ENCODE results near the gene SLC34A3. TPM values are rescaled to one million over a fixed set of nuclear protein-coding genes. Genes with fewer than 3 reads are reported as not detected.

The SLC34A3 gene
- polyA plus RNA-seq (2013, experiment 1 of 4), result not detected
- not detected for polyA plus RNA-seq (2013, experiment 2 of 4)
- not detected for polyA plus RNA-seq (2013, experiment 3 of 4)
- not detected for polyA plus RNA-seq (2013, experiment 4 of 4)

DNA sequence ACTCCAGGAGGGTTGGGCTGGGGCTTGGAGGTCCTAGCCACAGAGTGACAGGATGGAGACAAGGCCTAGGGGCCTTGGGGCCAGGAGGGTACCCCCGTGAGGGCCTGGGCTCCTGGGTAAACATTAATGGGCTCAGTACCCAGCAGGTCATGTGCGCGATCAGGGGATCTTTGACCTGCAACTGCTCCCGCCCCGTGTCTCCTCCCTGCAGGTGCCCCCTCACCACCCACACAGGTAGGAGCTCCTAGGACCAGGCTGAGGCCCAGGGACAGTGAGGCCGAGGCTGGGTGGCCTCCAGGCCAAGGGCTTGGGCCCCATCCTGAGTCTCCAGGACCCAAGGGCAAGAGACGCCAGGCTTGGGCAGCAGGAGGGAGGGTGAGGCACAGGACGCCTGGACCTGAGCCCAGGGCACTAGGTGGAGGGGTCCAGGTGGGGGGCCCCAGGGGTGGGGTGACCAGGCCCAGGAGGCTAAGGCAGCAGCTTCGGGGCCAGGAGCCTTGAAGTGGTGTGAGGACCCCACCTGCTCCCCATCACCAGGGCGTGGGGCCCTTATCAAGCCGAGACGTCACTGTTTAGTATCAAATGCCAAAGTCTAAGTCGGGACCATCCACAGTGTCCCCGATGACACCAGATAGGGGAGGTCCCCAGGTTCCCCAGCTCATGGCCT lies at the start of gene SLC34A3:
SLC34A3 (plus strand) TSS at position 197 of the 667 bp plus-strand sequence. CDS start 802 bp downstream, outside the sequence.
- Histone ChIP-seq H3K27ac (ENCODE audit: insufficient read depth, low read depth, low read length, poor library complexity, severe bottlenecking) (no peak within 1 kb of the TSS), H3K4me1 (ENCODE audit: control insufficient read depth, insufficient read depth, low read length) (no peaks in the 10 kb centered on the region), H3K9me3 (ENCODE audit: control insufficient read depth, low read length) (no peaks in the 10 kb centered on the region), H3K27me3 (ENCODE audit: control insufficient read depth, insufficient read depth, low read length, poor library complexity, severe bottlenecking) (no peaks in the 10 kb centered on the region), H3K36me3 (ENCODE audit: control insufficient read depth, insufficient read depth, low read length) (no peaks in the 10 kb centered on the region), H3K4me3 (ENCODE audit: insufficient read depth, low read depth, low read length) (no peak within 1 kb of the TSS)
- WGBS, 2 experiments, result 86 to 89% methylated on average over 14 of the region's 14 CpGs

DNA sequence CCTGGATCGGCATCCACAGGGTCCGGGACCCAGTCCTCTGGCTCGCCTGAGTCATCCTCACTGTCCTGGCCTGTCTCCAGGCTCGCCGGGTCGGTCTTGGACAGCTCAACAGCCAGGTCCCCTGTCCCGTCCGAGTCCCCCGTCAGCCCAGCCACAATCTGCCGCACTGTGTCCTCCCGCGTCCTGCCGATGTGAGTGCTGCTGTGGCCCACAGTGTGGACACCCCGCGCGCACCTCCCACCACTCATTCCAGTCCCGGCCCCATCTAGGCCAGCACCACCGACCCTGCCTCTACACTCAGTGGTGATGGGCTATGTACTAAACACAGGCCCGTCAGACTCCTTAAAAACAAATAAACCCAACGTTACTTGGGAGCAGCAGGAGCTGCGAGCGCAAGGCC lies 49.0 kb upstream of the SLC34A3 start:
- no peak overlapping the region for H3K27ac ChIP-seq (ENCODE audit: insufficient read depth, low read depth, low read length, poor library complexity, severe bottlenecking)
- peaks cover 8% of the 10 kb centered on the region for H3K36me3 ChIP-seq (ENCODE audit: control insufficient read depth, insufficient read depth, low read length)
- 94 to 96% methylated on average over 22 of the region's 22 CpGs for WGBS, 2 experiments

DNA sequence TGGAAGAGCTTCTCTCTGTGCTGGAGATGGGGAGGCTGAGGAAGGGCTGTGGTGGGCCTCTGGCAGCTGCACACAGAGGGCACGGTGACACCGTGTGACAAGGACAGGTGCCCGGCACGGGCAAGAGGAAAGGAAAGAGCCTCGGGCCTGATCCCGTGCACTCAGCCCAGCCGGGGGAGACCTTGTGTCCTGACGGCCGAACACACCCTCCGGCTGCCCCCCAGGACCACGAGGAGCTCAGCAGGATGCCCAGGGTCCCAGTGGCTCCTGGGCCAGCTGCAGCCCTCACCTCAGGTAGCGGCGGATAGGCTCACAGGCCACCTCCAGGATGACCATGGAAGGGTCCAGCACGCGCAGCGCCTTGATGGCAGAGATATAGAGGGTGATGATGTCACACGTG lies 47.9 kb upstream of the SLC34A3 start:
- Histone ChIP-seq H3K4me3 (ENCODE audit: insufficient read depth, low read depth, low read length) (no peak overlapping the region), H3K9me3 (ENCODE audit: control insufficient read depth, low read length) (no peaks in the 10 kb centered on the region), H3K36me3 (ENCODE audit: control insufficient read depth, insufficient read depth, low read length) (peaks cover 8% of the 10 kb centered on the region), H3K4me1 (ENCODE audit: control insufficient read depth, insufficient read depth, low read length) (peaks cover 5% of the 10 kb centered on the region), H3K27me3 (ENCODE audit: control insufficient read depth, insufficient read depth, low read length, poor library complexity, severe bottlenecking) (no peaks in the 10 kb centered on the region), H3K27ac (ENCODE audit: insufficient read depth, low read depth, low read length, poor library complexity, severe bottlenecking) (no peak overlapping the region)
- WGBS, 2 experiments, result 95% methylated on average over 17 of the region's 17 CpGs

More for the DNA sequence above, 49.0 kb upstream of the SLC34A3 start:
- Histone ChIP-seq H3K4me3 (ENCODE audit: insufficient read depth, low read depth, low read length) (no peak overlapping the region), H3K4me1 (ENCODE audit: control insufficient read depth, insufficient read depth, low read length) (no peaks in the 10 kb centered on the region), H3K27me3 (ENCODE audit: control insufficient read depth, insufficient read depth, low read length, poor library complexity, severe bottlenecking) (no peaks in the 10 kb centered on the region), H3K9me3 (ENCODE audit: control insufficient read depth, low read length) (no peaks in the 10 kb centered on the region)

DNA sequence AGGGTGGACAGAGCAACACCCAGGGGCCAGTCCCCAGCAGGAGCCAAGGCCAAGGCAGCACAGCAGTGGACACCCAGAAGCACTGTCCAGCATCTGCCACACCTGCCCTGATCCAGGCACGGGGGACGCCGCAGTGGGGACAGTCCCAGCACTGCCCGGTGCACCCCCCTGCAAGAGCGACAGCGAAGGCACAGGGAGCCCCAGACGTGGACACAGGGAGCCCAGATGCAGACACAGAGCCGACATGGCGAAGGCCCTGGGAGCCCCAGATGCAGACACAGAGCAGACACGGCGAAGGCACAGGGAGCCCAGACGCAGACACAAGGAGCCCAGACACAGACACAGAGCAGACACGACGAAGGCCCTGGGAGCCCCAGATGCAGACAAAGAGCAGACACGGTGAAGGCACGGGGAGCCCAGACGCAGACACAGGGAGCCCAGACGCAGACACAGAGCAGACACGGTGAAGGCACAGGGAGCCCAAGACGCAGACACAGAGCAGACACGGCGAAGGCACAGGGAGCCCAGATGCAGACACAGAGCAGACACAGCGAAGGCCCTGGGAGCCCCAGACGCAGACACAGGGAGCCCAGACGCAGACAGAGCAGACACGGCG lies 46.6 kb upstream of the SLC34A3 start:
- no peaks in the 10 kb centered on the region for H3K27me3 ChIP-seq (ENCODE audit: control insufficient read depth, insufficient read depth, low read length, poor library complexity, severe bottlenecking)
- H3K4me3 ChIP-seq (ENCODE audit: insufficient read depth, low read depth, low read length), result no peak overlapping the region
- 94% methylated on average over 27 of the region's 27 CpGs for WGBS, 2 experiments
- no peak overlapping the region for H3K27ac ChIP-seq (ENCODE audit: insufficient read depth, low read depth, low read length, poor library complexity, severe bottlenecking)
- H3K36me3 ChIP-seq (ENCODE audit: control insufficient read depth, insufficient read depth, low read length), result peaks cover 8% of the 10 kb centered on the region
- H3K9me3 ChIP-seq (ENCODE audit: control insufficient read depth, low read length), result no peaks in the 10 kb centered on the region
- H3K4me1 ChIP-seq (ENCODE audit: control insufficient read depth, insufficient read depth, low read length), result peaks cover 5% of the 10 kb centered on the region

DNA sequence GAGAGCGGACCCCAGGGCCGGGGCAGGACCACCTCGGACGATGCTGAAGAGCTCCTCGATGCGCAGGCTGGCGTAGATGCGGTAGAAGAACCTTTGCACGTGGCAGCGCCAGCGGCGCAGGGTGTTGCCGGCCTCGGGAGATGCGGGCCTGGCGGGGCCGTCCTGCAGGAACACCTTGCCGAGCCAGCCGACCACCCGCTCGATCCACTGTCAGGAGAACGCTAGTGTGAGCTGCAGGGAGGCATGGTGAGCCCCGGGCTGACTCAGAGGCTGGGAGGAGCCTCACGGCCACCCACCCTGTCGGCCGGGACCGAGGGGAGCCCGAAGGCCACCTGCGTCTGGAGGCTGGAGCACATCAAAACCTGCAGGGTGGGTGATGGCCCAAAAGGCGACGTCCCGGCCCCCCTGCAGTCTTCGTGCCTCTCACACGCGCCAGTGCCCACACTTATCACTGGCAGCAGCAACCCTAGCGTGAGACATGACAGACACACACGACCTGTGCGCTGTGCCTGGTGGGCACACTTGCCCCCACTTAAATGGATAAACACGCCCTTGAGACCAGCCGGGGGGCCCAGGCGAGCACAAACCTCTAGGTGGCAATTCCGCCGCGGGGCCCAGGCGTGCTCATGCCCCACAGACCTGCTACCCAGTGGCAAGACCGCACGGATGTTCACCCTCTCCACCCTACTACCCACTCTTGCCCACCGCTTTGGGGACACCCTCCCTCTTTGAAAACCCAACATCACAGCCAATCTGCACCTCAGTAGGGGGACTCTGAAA lies 45.6 kb upstream of the SLC34A3 start:
- 95 to 96% methylated on average over 48 of the region's 48 CpGs for WGBS, 2 experiments
- no peaks in the 10 kb centered on the region for H3K27me3 ChIP-seq (ENCODE audit: control insufficient read depth, insufficient read depth, low read length, poor library complexity, severe bottlenecking)
- H3K9me3 ChIP-seq (ENCODE audit: control insufficient read depth, low read length), result no peaks in the 10 kb centered on the region
- H3K4me1 ChIP-seq (ENCODE audit: control insufficient read depth, insufficient read depth, low read length), result peaks cover 10% of the 10 kb centered on the region
- H3K4me3 ChIP-seq (ENCODE audit: insufficient read depth, low read depth, low read length), result no peak overlapping the region
- H3K36me3 ChIP-seq (ENCODE audit: control insufficient read depth, insufficient read depth, low read length), result peaks cover 8% of the 10 kb centered on the region
- H3K27ac ChIP-seq (ENCODE audit: insufficient read depth, low read depth, low read length, poor library complexity, severe bottlenecking), result no peak overlapping the region

DNA sequence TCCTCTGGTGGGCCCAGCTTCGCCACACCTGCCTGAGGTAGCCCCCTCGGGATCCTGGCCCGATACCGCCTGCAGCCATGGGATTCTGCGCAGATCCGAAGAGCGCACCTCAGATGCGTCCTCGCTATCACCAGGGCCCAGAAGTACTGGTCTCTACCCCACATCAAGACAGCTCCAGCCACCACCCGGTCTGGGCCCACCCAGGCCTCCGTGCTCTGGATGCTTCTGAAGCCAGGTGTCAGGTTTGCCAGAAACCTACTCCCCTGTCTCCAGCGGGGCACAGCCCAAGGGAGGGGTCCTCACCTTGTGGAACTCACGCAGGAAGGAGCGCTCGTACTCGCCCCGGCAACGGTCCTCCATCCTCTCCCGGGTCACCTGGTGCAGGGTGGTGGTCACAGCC lies 44.8 kb upstream of the SLC34A3 start:
- H3K4me1 ChIP-seq (ENCODE audit: control insufficient read depth, insufficient read depth, low read length), result peaks cover 10% of the 10 kb centered on the region
- no peaks in the 10 kb centered on the region for H3K27me3 ChIP-seq (ENCODE audit: control insufficient read depth, insufficient read depth, low read length, poor library complexity, severe bottlenecking)
- H3K4me3 ChIP-seq (ENCODE audit: insufficient read depth, low read depth, low read length), result no peak overlapping the region
- peaks cover 3% of the 10 kb centered on the region for H3K36me3 ChIP-seq (ENCODE audit: control insufficient read depth, insufficient read depth, low read length)
- H3K9me3 ChIP-seq (ENCODE audit: control insufficient read depth, low read length), result no peaks in the 10 kb centered on the region
- 96 to 98% methylated on average over 19 of the region's 19 CpGs for WGBS, 2 experiments
- no peak overlapping the region for H3K27ac ChIP-seq (ENCODE audit: insufficient read depth, low read depth, low read length, poor library complexity, severe bottlenecking)

DNA sequence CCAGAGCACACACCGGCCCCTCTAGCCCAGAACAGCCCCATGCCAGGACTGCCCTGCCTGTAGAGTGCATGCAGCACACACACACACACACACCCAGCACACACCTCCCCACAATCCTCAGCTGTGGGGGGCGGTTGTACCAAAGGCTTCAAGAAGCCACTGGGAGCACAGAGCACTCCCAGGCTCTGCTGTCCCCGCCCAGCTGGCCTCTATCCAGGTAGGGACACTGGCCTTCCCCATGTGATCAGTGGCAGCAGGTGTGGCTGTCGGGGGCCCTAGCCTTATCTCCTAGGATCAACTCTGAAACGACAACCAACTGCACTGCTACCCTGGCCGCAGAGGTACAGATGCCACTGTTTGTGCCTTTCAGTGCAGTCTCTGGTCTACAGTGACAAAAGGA lies 44.3 kb upstream of the SLC34A3 start:
- H3K4me3 ChIP-seq (ENCODE audit: insufficient read depth, low read depth, low read length), result no peak overlapping the region

DNA sequence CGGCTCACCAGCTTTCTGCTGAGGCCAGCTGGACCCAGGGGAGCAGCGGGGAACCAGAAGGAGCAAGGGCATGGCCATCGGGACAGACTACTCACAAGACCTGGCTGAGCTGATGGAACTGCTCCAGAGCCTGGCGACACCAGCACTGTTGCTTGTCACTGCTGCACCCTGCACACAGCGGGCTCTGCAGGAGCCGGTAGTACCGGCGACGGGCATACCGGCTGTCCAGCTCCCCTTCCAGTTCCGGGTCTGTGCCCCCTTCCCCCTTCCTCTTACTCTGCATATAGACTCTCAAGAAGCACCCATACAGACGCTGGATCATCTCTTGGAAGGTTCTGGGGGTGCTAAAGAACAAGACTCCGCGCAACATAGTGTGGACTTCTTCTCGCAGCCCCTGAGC lies 43.3 kb upstream of the SLC34A3 start:
- Histone ChIP-seq H3K27me3 (ENCODE audit: control insufficient read depth, insufficient read depth, low read length, poor library complexity, severe bottlenecking) (no peaks in the 10 kb centered on the region), H3K4me3 (ENCODE audit: insufficient read depth, low read depth, low read length) (peak overlapping the region; percentile 89), H3K36me3 (ENCODE audit: control insufficient read depth, insufficient read depth, low read length) (no peaks in the 10 kb centered on the region), H3K9me3 (ENCODE audit: control insufficient read depth, low read length) (no peaks in the 10 kb centered on the region), H3K4me1 (ENCODE audit: control insufficient read depth, insufficient read depth, low read length) (peaks cover 10% of the 10 kb centered on the region), H3K27ac (ENCODE audit: insufficient read depth, low read depth, low read length, poor library complexity, severe bottlenecking) (no peak overlapping the region)
- WGBS, 2 experiments, result 94 to 95% methylated on average over 15 of the region's 15 CpGs

More for the DNA sequence above, 44.3 kb upstream of the SLC34A3 start:
- WGBS, 2 experiments, result 94% methylated on average over 6 of the region's 6 CpGs
- no peaks in the 10 kb centered on the region for H3K27me3 ChIP-seq (ENCODE audit: control insufficient read depth, insufficient read depth, low read length, poor library complexity, severe bottlenecking)
- H3K9me3 ChIP-seq (ENCODE audit: control insufficient read depth, low read length), result no peaks in the 10 kb centered on the region
- no peaks in the 10 kb centered on the region for H3K36me3 ChIP-seq (ENCODE audit: control insufficient read depth, insufficient read depth, low read length)
- H3K4me1 ChIP-seq (ENCODE audit: control insufficient read depth, insufficient read depth, low read length), result peaks cover 10% of the 10 kb centered on the region
- H3K27ac ChIP-seq (ENCODE audit: insufficient read depth, low read depth, low read length, poor library complexity, severe bottlenecking), result no peak overlapping the region

DNA sequence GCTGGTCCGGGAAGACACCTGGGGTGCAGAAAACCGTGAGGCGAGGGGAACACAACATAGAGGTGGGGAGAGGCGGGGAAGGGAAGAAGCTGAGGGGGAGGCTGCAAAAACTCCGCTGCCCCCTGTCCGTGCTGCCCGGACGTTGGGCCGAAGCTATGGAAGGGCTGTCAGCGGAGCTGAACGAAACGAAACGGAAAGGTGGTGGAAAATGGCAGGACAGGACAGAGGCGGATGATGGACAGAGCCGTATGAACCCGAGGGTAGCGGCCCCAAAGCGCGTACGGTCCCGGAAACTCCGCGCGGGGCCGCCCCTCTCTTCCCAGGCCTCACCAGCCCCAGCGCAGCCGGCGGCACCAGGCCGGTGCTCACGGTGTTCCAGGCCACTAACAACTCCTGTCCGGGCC lies 42.6 kb upstream of the SLC34A3 start:
- Histone ChIP-seq H3K4me1 (ENCODE audit: control insufficient read depth, insufficient read depth, low read length) (peaks cover 10% of the 10 kb centered on the region), H3K4me3 (ENCODE audit: insufficient read depth, low read depth, low read length) (peak overlapping the region; percentile 89), H3K27ac (ENCODE audit: insufficient read depth, low read depth, low read length, poor library complexity, severe bottlenecking) (no peak overlapping the region), H3K36me3 (ENCODE audit: control insufficient read depth, insufficient read depth, low read length) (no peaks in the 10 kb centered on the region), H3K9me3 (ENCODE audit: control insufficient read depth, low read length) (no peaks in the 10 kb centered on the region), H3K27me3 (ENCODE audit: control insufficient read depth, insufficient read depth, low read length, poor library complexity, severe bottlenecking) (no peaks in the 10 kb centered on the region)
- 1% methylated on average over 31 of the region's 31 CpGs for WGBS, 2 experiments
